Measurements from ENCODE around the gene ZNG1F. TPM values are rescaled to one million over a fixed set of nuclear protein-coding genes. Genes with fewer than 3 reads are reported as not detected.
"Not testable (repeated sequence)": the region's sequence is repeated elsewhere in the genome, so short reads cannot be mapped to it uniquely, and the experiment has no call there.

Gene ZNG1F
- total RNA-seq, 1 donor from 2014 or later: 9.5 TPM

- H3K36me3 Mint-ChIP-seq (ENCODE audit: low read depth, unreplicated experiment): not testable (repeated sequence)
- peaks cover 11% of the 10 kb centered on the region for H3K27me3 Mint-ChIP-seq (ENCODE audit: low read depth, unreplicated experiment)
Observed at GRCh38 chr9:41094010-41094773, 94.9 kb downstream of the ZNG1F start.

GRCh38 chr9:41090922-41091321 is 98.2 kb downstream of the ZNG1F start:
- not testable (repeated sequence) for H3K27me3 ChIP-seq (ENCODE audit: insufficient read depth, low read length); H3K4me3 ChIP-seq (ENCODE audit: insufficient read depth, low read depth, low read length); H3K27ac Mint-ChIP-seq (ENCODE audit: unreplicated experiment); H4K20me1 ChIP-seq (ENCODE audit: insufficient read depth, low read length); H3K9me3 ChIP-seq (ENCODE audit: insufficient read depth, low read depth, low read length); H3K4me2 ChIP-seq (ENCODE audit: low read length); H3K4me3 Mint-ChIP-seq (ENCODE audit: unreplicated experiment); FAIRE-seq; H3K36me3 Mint-ChIP-seq (ENCODE audit: low read depth, unreplicated experiment); H2AFZ ChIP-seq (ENCODE audit: low read depth, low read length); H3K9me3 Mint-ChIP-seq (ENCODE audit: unreplicated experiment); H3K9ac ChIP-seq (ENCODE audit: low read length); H3K79me2 ChIP-seq (ENCODE audit: insufficient read depth, low read length); H3K27ac ChIP-seq (ENCODE audit: low read depth, low read length); H3K4me1 ChIP-seq (ENCODE audit: insufficient read depth, low read length); DNase-seq (ENCODE audit: low read depth); H3K36me3 ChIP-seq (ENCODE audit: insufficient read depth, low read length); H3K4me1 Mint-ChIP-seq (ENCODE audit: low read depth, unreplicated experiment)
- peaks cover 16% of the 10 kb centered on the region for H3K27me3 Mint-ChIP-seq (ENCODE audit: low read depth, unreplicated experiment)

More at GRCh38 chr9:41094010-41094773, 94.9 kb downstream of the ZNG1F start:
- H3K27ac Mint-ChIP-seq (ENCODE audit: unreplicated experiment); H3K4me1 ChIP-seq (ENCODE audit: insufficient read depth, low read length); H3K79me2 ChIP-seq (ENCODE audit: insufficient read depth, low read length); H3K9ac ChIP-seq (ENCODE audit: low read length); H3K27ac ChIP-seq (ENCODE audit: low read depth, low read length); H2AFZ ChIP-seq (ENCODE audit: low read depth, low read length); H3K4me2 ChIP-seq (ENCODE audit: low read length); DNase-seq (ENCODE audit: low read depth); H3K4me3 ChIP-seq (ENCODE audit: insufficient read depth, low read depth, low read length); FAIRE-seq; H4K20me1 ChIP-seq (ENCODE audit: insufficient read depth, low read length); H3K36me3 ChIP-seq (ENCODE audit: insufficient read depth, low read length); H3K4me3 Mint-ChIP-seq (ENCODE audit: unreplicated experiment); H3K9me3 Mint-ChIP-seq (ENCODE audit: unreplicated experiment); H3K27me3 ChIP-seq (ENCODE audit: insufficient read depth, low read length); H3K4me1 Mint-ChIP-seq (ENCODE audit: low read depth, unreplicated experiment); H3K9me3 ChIP-seq (ENCODE audit: insufficient read depth, low read depth, low read length): not testable (repeated sequence)

- H3K79me2 ChIP-seq (ENCODE audit: insufficient read depth, low read length); H3K27me3 ChIP-seq (ENCODE audit: insufficient read depth, low read length); H3K36me3 Mint-ChIP-seq (ENCODE audit: low read depth, unreplicated experiment); H3K9ac ChIP-seq (ENCODE audit: low read length); H3K4me2 ChIP-seq (ENCODE audit: low read length); H3K27ac ChIP-seq (ENCODE audit: low read depth, low read length); H3K9me3 ChIP-seq (ENCODE audit: insufficient read depth, low read depth, low read length); H3K36me3 ChIP-seq (ENCODE audit: insufficient read depth, low read length); H3K4me3 Mint-ChIP-seq (ENCODE audit: unreplicated experiment); H3K27ac Mint-ChIP-seq (ENCODE audit: unreplicated experiment); H3K4me1 Mint-ChIP-seq (ENCODE audit: low read depth, unreplicated experiment); H3K4me3 ChIP-seq (ENCODE audit: insufficient read depth, low read depth, low read length); FAIRE-seq; H3K9me3 Mint-ChIP-seq (ENCODE audit: unreplicated experiment); H4K20me1 ChIP-seq (ENCODE audit: insufficient read depth, low read length); H2AFZ ChIP-seq (ENCODE audit: low read depth, low read length); DNase-seq (ENCODE audit: low read depth); H3K4me1 ChIP-seq (ENCODE audit: insufficient read depth, low read length): not testable (repeated sequence)
- H3K27me3 Mint-ChIP-seq (ENCODE audit: low read depth, unreplicated experiment): peaks cover 16% of the 10 kb centered on the region
Observed at GRCh38 chr9:41090386-41090785, 98.7 kb downstream of the ZNG1F start.

- not testable (repeated sequence) for H3K79me2 ChIP-seq (ENCODE audit: insufficient read depth, low read length); H2AFZ ChIP-seq (ENCODE audit: low read depth, low read length); H3K27me3 ChIP-seq (ENCODE audit: insufficient read depth, low read length); H4K20me1 ChIP-seq (ENCODE audit: insufficient read depth, low read length); H3K9me3 ChIP-seq (ENCODE audit: insufficient read depth, low read depth, low read length); FAIRE-seq; H3K9me3 Mint-ChIP-seq (ENCODE audit: unreplicated experiment); H3K4me3 ChIP-seq (ENCODE audit: insufficient read depth, low read depth, low read length); H3K36me3 ChIP-seq (ENCODE audit: insufficient read depth, low read length); H3K27ac ChIP-seq (ENCODE audit: low read depth, low read length); H3K4me1 ChIP-seq (ENCODE audit: insufficient read depth, low read length); H3K4me1 Mint-ChIP-seq (ENCODE audit: low read depth, unreplicated experiment); H3K36me3 Mint-ChIP-seq (ENCODE audit: low read depth, unreplicated experiment); H3K4me3 Mint-ChIP-seq (ENCODE audit: unreplicated experiment); DNase-seq (ENCODE audit: low read depth); H3K27ac Mint-ChIP-seq (ENCODE audit: unreplicated experiment); H3K9ac ChIP-seq (ENCODE audit: low read length)
- peaks cover 19% of the 10 kb centered on the region for H3K27me3 Mint-ChIP-seq (ENCODE audit: low read depth, unreplicated experiment)
- peak overlapping the region; percentile 50 for H3K4me2 ChIP-seq (ENCODE audit: low read length)
- TF ChIP-seq CTCF (IDR thresholded peaks at IDR 0.05; ENCODE audit: insufficient read depth, low read depth, low read length): peak; percentile 25
Observed at GRCh38 chr9:41088450-41089059, 100.6 kb downstream of the ZNG1F start.

- H3K4me3 Mint-ChIP-seq (ENCODE audit: unreplicated experiment); H3K79me2 ChIP-seq (ENCODE audit: insufficient read depth, low read length); FAIRE-seq; H3K27ac ChIP-seq (ENCODE audit: low read depth, low read length); H4K20me1 ChIP-seq (ENCODE audit: insufficient read depth, low read length); H3K9ac ChIP-seq (ENCODE audit: low read length); H3K9me3 ChIP-seq (ENCODE audit: insufficient read depth, low read depth, low read length); H3K9me3 Mint-ChIP-seq (ENCODE audit: unreplicated experiment); H3K4me2 ChIP-seq (ENCODE audit: low read length); H3K27ac Mint-ChIP-seq (ENCODE audit: unreplicated experiment); H3K27me3 ChIP-seq (ENCODE audit: insufficient read depth, low read length); DNase-seq (ENCODE audit: low read depth); H3K4me3 ChIP-seq (ENCODE audit: insufficient read depth, low read depth, low read length); H2AFZ ChIP-seq (ENCODE audit: low read depth, low read length); H3K4me1 Mint-ChIP-seq (ENCODE audit: low read depth, unreplicated experiment); H3K4me1 ChIP-seq (ENCODE audit: insufficient read depth, low read length); H3K36me3 ChIP-seq (ENCODE audit: insufficient read depth, low read length); H3K36me3 Mint-ChIP-seq (ENCODE audit: low read depth, unreplicated experiment): not testable (repeated sequence)
- peaks cover 17% of the 10 kb centered on the region for H3K27me3 Mint-ChIP-seq (ENCODE audit: low read depth, unreplicated experiment)
Observed at GRCh38 chr9:41087929-41088328, 101.2 kb downstream of the ZNG1F start.

Data from astrocyte (in vitro differentiated cells and primary cell).